Measurements from ENCODE around the gene MAGEB1. TPM values are rescaled to one million over a fixed set of nuclear protein-coding genes. Genes with fewer than 3 reads are reported as not detected.

Gene MAGEB1
- total RNA-seq, 1 donor from 2014 or later: not detected

- intact Hi-C loops (cut with DNase I): no loop called here
- no peak for DNase-seq (ENCODE audit: low spot score)
- ATAC-seq: no peak
Measured at GRCh38 chrX:30282527-30282926, 35.6 kb downstream of the MAGEB1 start.

- DNase-seq (ENCODE audit: low spot score): no peak
- peak; percentile 75 for ATAC-seq
- intact Hi-C loops (cut with DNase I): no loop called here
Measured at GRCh38 chrX:30283456-30284200, 36.7 kb downstream of the MAGEB1 start.

- DNase-seq (ENCODE audit: low spot score) (no peak), ATAC-seq (no peak)
- intact Hi-C loops (cut with DNase I): no loop called here
Measured at GRCh38 chrX:30296408-30297254, 49.7 kb downstream of the MAGEB1 start.

GRCh38 chrX:30301208-30301607, 54.3 kb downstream of the MAGEB1 start:
- intact Hi-C loops (cut with DNase I): no loop called here
- DNase-seq (ENCODE audit: low spot score): no peak
- peak; percentile 86 for ATAC-seq

Other genes starting within 250 kb of the MAGEB1 start
- not detected for gene MAGEB2, start 31.6 kb upstream of the MAGEB1 start, total RNA-seq
- gene MAGEB3, start 16.5 kb upstream of the MAGEB1 start, total RNA-seq: not detected
- gene MAGEB4, start 5.1 kb upstream of the MAGEB1 start, total RNA-seq: not detected
- 1.9 TPM for gene NR0B1, start 62.2 kb downstream of the MAGEB1 start, total RNA-seq